Activated CD4-positive, CD25-positive, alpha-beta regulatory T cell treated with anti-CD3 and anti-CD28 coated beads, Interleukin-2, amount 50 U/mL, for 24 hours (primary cell): ENCODE results near the gene SPNS3.
A peak's percentile ranks its signal among the peaks of the same experiment; 100 is the strongest.

Source experiments
- ATAC-seq, 2 donors: fragments of 150-1000 bp; cut with Tn5 transposase; one replicate each; pipeline ENCODE4 v1.10.0; 2021; ENCODE audit warnings: mild to moderate bottlenecking in 1 of 2, moderate library complexity in 1 of 2

Gene SPNS3

DNA sequence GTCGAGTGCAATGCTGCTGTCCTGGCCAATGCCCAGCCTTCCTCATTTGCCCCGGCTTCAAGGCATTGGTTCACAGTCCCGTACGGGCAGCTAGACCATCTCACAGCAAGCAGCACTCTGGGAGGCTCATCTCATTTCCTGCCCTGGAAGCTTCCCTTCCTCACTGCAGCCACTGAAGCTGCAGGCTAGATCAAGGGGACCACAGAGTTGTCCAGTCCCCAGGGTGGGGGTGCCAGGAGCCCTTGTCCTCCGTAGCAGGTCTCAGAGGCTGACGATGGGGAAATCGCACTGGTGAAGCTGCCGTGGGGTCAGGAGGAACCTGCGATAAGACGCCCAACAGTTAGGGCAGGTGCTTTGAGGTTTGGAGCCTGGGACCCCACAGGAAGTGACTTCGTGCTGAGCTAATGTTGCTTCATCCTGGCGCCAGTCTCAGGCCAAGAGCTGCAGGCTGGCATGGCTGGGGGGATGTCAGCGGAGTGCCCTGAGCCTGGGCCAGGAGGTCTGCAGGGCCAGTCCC is at the start of gene SPNS3:
SPNS3 (plus strand) TSS at position 426 of the 517 bp plus-strand sequence; CDS start at position 454, 28 bp downstream.
- peak; percentile 77 to 78 for ATAC-seq

DNA sequence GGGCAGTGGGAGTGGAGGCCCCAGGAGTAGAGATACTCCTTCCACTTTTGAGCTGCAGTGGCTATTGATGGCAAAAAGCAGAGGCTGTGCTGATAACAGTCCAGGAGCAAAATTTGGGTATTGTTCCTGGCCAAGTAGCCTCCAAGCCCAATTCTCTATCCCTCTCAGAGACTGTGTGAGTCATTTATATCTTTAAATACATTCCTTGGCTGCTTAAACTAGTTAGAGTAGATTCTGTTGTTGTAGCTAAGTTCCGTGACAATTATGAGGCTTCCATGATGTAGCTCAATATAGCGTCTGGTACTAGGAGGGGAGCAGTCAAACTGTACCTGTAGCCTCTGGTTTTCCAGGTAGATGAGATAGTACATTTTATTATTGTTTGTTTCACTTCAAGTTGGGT is 47.3 kb upstream of the SPNS3 start:
- ATAC-seq: no peak

- no peak for ATAC-seq
Observed at GRCh38 chr17:4387137-4387536, 46.6 kb upstream of the SPNS3 start.

DNA sequence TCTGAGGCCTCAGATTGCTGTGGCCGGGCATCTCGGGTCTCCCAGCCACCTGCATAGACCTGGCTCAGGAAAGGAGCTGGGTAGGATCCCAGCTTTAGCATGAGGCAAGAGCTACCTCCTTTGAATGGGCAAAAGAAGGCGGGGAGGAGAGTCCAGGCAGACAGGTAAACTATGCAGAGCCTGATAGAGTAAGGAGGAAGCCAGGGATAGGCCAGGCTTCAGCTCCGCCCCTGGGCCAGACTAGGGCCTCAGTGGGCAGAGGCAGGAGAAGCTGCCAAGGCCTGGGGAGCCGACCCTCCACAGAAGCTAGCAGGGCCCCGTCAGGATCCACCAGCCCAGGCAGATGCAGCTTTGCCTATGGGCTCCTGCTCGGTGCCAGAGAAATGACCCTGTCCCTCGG is 44.7 kb upstream of the SPNS3 start:
- ATAC-seq: no peak

DNA sequence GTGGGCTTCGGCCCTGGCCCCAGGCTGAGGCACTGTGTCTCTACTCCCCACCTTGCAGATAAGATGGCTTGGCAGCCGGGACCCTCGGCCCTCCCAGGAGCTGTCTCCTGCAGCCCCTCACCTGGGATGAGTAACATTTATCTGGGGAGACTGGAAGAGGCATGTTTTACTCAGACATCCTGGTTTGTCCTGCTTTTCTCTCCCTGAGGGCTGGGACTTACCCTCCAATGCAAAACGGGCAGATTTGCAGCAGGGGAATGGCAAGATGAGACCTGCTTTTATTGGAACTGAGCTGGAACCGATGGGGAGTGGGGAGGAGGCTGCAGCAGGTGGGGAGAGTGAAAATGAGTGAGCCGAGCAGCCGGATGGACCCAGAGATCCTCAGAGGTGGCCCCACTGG is 39.9 kb upstream of the SPNS3 start:
- no peak for ATAC-seq

DNA sequence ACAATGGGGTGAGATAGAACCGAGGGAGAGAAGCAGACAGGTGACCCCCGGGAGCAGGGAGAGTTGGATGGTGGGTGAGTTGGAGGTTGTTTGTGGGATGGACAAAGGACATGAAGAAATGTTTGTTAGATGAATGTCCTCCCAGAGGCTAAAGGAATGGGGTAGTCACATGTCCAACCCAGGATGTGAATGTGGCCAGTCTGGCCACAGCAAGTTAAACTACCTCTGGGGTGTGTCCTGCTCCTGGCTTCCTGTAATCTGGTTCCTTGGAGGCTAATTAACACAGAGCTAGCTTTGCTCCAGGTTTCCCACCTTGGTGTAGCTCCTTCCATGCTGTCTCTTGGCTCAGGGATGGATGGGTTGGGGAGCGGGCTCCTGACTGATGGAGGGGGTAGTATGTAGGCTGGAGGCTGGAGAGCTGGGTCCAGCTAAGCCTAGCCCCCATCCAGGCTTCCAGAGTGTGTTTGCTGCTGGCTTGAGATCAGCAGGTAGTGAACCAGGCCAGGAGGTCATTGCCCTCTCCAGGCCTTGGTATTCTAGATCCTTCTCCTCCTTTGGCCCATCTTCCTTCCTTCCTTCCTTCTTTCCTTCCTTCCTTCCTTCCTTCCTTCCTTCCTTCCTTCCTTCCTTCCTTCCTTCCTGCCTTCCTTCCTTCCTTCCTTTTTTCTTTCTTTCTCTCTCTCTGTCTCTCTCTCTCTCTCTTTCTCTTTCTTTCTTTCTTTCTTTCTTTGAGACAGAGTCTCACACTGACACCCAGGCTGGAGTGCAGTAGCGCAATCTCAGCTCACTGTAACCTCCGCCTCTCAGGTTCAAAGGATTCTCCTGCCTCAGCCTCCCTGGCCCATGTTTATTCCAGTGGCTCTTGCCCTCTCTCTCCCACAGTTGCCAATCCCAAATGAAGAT is 39.3 kb upstream of the SPNS3 start:
- ATAC-seq: no peak

- no peak for ATAC-seq
Observed at GRCh38 chr17:4395111-4395478, 38.6 kb upstream of the SPNS3 start.

- no peak for ATAC-seq
Observed at GRCh38 chr17:4397840-4398239, 35.9 kb upstream of the SPNS3 start.

DNA sequence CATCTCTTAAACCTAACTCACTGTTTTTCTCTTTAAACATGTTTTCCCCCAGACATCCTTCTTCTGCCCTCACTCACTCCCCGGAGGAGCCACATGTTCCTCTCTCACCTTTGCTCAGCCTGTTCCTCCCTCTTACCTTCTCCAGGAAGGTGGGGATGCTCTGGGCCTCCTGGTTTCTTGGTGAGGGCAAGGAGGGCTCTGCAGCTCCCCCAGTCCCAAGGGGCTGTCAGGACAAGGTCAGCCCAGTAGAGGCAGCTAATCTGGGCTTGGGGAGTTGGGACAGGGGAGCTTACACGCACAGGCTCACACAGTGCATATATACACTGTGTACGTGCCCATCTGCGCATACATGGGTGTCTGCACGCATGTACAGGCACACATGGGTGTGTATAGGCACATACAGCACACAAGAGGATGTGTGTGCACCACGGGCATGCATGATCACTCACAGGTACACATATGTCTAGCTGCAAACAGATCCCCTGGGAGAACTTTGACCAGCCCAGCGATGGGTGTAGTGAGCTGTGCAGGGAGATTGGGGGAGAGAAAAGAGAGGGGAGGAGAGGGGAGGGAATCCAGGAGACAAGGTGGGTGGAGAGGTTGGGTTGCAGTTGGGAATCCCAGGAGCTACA is 28.6 kb upstream of the SPNS3 start:
- ATAC-seq: peak in 1 of 2 donors; percentile 13

- no peak for ATAC-seq
Observed at GRCh38 chr17:4405699-4406098, 28.0 kb upstream of the SPNS3 start.

DNA sequence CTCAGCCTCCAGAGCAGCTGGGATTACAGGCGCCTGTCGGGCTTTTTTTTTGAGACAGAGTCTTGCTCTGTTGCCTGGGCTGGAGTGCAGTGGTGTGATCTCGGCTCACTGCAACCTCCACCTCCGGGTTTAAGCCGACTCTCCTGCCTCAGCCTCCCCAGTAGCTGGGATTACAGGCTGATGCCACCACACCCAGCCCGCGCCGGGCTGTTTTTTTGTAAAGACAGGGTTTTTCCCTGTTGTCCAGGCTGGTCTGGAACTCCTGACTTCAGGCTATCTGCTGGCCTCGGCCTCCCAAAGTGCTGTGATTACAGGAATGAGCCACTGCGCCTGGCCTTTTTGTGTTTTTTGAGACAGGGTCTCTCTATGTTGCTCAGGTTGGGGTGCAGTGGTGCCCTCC is 27.4 kb upstream of the SPNS3 start:
- ATAC-seq: no peak

DNA sequence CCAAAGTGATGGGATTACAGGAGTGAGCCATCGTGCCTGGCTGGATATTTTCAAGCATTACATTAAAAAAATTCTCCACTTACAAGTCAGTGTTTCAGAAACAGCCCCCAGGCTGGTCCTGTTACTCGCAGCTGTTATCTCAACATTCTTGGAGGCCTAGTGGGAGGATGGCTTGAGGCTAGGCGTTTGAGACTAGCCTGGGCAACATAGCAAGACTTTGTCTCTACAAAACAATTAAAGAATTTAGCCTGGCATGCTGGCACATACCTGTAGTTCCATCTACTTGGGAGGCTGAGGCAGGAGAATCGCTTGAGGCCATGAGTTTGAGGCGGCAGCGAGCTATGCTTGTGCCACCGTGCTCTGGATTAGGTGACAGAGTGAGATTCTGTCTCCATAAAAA is 26.5 kb upstream of the SPNS3 start:
- no peak for ATAC-seq

DNA sequence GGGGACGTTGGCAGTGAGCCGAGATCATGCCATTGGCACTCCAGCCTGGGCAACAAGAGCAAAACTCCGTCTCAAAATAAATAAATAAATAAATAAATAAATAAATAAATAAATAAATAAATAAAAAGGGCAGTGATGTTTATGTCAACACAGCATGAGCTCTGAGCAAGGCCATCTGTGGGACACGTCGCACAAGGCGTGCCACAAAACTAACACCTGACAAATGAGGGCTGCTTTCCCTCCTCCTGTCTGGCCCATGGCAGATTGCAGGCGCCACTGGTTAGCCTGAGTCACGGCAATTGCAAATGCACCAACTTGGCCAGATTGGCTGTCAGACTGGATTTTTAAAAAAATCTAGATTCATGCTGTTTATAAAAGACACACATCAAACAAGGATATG is 25.9 kb upstream of the SPNS3 start:
- no peak for ATAC-seq

- no peak for ATAC-seq
Observed at GRCh38 chr17:4409659-4410058, 24.1 kb upstream of the SPNS3 start.

DNA sequence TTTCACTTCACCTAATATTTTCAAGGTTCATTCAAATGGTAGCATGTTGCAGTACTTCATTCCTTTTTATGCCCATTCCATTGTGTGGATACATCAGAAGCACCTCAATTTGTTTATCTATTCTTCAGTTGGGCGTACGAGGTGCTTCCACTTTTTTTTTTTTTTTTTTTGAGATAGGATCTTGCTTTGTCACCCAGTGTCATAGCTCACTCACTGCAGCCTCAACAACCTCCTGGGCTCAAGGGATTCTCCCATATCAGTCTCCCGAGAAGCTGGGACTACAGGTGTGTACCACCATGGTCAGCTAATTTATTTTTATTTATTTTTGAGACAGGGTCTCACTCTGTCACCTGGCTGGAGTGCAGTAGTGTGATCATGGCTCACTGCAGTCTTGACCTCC is 22.5 kb upstream of the SPNS3 start:
- no peak for ATAC-seq

DNA sequence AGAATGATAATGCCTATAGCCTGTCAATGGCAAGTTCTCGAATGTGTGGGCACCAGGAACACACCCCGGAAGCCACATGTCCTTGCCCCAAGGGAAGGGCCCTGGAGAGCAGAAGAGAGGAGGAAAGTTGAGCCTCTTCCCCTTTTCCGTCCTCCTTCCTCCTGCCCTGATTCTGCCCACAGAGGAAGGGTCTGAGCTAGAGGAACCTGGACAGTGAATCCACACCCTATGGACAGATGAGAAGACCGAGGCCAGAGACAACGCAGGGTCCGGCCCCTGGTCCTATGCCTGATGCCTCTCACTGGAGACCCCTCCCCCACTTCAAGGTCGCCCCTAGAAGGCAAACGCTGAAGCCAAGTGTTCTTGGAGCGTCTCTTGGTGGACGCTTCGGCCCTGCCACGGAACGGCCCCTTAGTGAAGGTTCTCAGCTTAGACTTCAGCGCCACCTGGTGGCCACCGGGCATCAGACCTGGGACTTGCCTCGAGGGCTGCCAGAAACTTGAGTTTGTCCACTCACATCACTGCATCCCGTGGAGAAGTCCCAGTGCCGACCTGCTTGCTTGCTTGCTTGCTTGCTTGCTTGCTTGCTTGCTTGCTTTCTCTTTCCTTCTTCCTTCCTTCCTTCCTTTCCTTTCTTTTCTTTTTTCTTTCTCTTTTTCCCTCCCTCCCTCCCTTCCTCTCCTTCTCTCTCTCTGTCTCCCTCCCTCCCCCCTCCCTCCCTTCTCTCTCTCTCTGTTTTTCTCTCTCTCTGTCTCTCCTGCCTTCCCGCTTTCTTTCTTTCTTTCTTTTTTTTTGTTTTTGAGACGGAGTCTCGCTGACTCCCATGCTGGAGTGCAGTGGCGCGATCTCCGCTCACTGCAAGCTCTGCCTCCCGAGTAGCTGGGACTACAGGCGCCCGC is 20.6 kb upstream of the SPNS3 start:
- peak; percentile 90 to 95 for ATAC-seq

DNA sequence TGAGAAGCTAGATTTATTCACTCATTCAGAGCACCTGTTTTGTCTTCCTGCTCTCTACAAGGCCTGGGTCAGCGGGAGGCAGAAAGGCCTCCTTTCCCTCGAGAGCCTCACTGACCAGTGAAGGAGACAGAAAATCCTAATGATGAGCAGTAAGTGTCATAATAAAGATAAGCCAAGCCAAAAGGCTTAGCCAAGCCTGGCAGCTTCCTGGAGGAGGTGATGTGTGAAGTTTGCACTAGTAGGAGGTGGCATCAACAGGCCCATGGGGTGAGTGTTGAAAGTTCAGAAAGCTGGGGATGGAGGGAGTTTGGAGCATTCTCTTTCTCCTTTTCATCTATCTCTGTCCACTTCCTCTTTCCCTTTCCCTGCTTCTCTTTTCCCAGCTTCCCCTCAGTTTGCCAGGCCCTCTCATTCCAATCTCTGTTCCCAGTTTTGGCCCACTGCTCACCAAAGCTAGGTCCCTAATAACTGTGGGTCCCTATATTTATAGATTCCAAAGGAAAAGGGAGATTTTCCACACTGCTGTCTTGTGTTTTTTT is 16.5 kb upstream of the SPNS3 start:
- no peak for ATAC-seq

DNA sequence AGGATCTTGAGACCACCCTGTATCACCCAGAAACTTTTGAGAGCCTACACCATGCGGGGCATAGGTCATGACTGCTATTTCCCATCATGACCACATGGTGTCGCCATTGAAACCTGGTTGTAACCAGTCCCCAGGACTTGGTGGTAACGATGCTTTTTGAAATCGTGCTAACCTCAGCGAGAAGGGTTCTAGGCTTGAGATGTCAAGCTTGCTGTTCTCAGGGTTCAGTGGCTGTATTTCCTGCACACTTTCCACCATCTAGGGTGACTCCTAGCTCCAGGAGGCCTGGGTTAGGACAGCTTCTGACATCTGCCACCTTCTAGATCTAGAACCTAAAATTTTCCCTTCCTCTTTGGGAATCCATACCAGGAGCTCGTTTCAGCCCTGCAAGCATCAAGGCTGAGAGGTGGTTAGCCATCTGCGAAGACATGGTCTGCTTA is 13.0 kb upstream of the SPNS3 start:
- ATAC-seq: peak; percentile 90 to 94

DNA sequence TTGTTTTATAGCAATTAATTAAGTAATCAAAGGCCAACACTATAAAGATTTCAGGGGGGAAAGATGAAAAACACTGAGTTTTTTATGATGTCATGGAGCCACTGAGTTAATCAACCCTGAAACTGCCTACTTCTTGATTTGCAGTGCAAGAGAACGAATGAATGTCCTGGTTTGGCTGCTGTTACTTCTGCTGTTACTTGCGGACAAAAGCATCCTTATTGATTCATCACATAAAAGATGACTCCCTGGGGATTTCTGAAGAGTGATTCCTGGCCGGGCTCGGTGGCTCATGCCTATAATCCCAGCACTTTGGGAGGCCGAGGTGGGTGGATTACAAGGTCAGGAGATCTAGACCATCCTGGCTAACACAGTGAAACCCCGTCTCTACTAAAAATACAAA is 10.9 kb upstream of the SPNS3 start:
- no peak for ATAC-seq

DNA sequence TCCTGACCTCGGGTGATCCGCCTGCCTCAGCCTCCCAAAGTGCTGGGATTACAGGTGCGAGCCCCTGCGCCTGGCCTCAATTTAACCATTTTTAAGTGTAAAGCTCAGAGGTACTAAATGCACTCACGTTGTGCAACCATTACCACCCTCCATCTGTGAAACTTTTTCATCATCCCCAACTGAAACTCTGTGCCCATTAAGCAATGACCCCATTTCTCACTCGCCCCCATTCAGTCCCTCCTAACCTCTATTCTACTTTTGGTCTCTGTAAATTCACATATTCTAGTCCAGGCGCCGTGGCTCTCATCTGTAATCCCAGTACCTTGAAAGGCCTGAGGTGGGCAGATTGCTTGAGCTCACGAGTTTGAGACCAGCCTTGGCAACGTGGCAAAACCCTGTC is 8.3 kb upstream of the SPNS3 start:
- no peak for ATAC-seq

DNA sequence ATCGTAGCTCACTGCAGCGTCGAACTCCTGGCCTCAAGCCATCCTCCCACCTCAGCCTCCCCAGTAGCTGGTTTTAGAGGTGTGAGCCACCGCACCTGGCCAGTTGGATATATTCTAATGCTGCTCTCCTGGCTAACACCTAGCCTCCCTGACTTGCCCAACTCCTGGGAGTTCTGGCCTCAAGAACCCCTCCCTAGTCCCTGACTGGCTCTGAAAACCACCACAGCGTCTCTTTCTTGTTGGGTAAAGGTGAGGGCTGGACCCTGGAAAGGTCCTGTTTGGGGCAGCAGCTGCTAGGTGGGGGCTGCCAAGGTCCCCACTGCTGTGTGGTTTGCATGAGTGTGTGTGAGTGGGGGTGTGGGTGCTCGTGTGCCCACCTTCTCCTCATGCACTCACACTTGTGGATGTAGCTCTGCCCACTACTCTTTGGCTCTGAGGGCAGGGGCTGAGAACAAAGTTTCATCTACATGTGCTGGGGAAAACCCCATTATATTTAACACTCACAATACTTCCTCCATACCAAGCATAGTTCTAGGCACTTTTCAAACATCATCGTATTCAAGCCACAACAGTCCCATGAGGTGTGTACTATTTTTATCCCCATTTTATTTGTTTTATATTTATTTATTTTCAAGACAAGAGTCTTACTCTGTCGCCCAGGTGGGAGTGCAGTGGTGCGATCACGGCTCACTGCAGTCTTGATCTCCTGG is 7.1 kb upstream of the SPNS3 start:
- ATAC-seq: no peak

GRCh38 chr17:4427505-4427904 is 6.2 kb upstream of the SPNS3 start:
- no peak for ATAC-seq
